HG03095 (cell line): ENCODE data around the gene GRK5.
"Not testable (repeated sequence)": the region's sequence is repeated elsewhere in the genome, so short reads cannot be mapped to it uniquely, and the experiment has no call there.

Experiments used
- ATAC-seq: cut with Tn5 transposase; IDR thresholded peaks from one replicate; pipeline ENCODE4 v1.9.1; 2021; ENCODE audit warnings: moderate library complexity; ENCODE audit not compliant: unreplicated experiment

The GRK5 gene

GRCh38 chr10:119207366-119207666 is at the start of gene GRK5:
Gene GRK5, plus strand, starts transcription at chr10:119207571. Its CDS starts 347 bp downstream, at chr10:119207918.
- ATAC-seq = peak; percentile 72

GRCh38 chr10:119159332-119159731 is 48.0 kb upstream of the GRK5 start:
- no peak for ATAC-seq

- ATAC-seq = no peak
Measured at GRCh38 chr10:119161680-119162451, 45.5 kb upstream of the GRK5 start.

GRCh38 chr10:119162452-119163092 is 44.8 kb upstream of the GRK5 start:
- ATAC-seq = no peak

GRCh38 chr10:119165171-119166117 is 41.9 kb upstream of the GRK5 start, which contains the start of gene SFXN4:
Gene SFXN4, minus strand, starts transcription at chr10:119165714. Its CDS starts 67 bp downstream, at chr10:119165647.
- ATAC-seq = peak; percentile 88

GRCh38 chr10:119166118-119166500 is 41.3 kb upstream of the GRK5 start:
- ATAC-seq = no peak

GRCh38 chr10:119166564-119166963 is 40.8 kb upstream of the GRK5 start:
- ATAC-seq = no peak

GRCh38 chr10:119167041-119167440 is 40.3 kb upstream of the GRK5 start:
- no peak for ATAC-seq

GRCh38 chr10:119174109-119174508 is 33.3 kb upstream of the GRK5 start:
- no peak for ATAC-seq

- ATAC-seq = no peak
Measured at GRCh38 chr10:119176166-119176565, 31.2 kb upstream of the GRK5 start.

- ATAC-seq = peak; percentile 3
Measured at GRCh38 chr10:119177708-119178371, 29.5 kb upstream of the GRK5 start.

- ATAC-seq = peak; percentile 94
Measured at GRCh38 chr10:119178372-119179119, 28.8 kb upstream of the GRK5 start, which contains the start of gene PRDX3. Gene PRDX3, minus strand, starts transcription at chr10:119178812. Its CDS starts 22 bp downstream, at chr10:119178790.

- ATAC-seq = not testable (repeated sequence)
Measured at GRCh38 chr10:119180850-119181400, 26.4 kb upstream of the GRK5 start.

- no peak for ATAC-seq
Measured at GRCh38 chr10:119183664-119184412, 23.5 kb upstream of the GRK5 start.

- no peak for ATAC-seq
Measured at GRCh38 chr10:119189811-119190282, 17.5 kb upstream of the GRK5 start.

GRCh38 chr10:119190353-119190752 is 17.0 kb upstream of the GRK5 start:
- ATAC-seq = no peak

- ATAC-seq = no peak
Measured at GRCh38 chr10:119190954-119191785, 16.2 kb upstream of the GRK5 start.

- no peak for ATAC-seq
Measured at GRCh38 chr10:119191881-119192280, 15.5 kb upstream of the GRK5 start.
